SK-N-SH (cell line): ENCODE data around the gene SOX9. TPM values are rescaled to one million over a fixed set of nuclear protein-coding genes. Genes with fewer than 3 reads are reported as not detected.

Experiments used
- CTCF ChIA-PET: fragments of 300-600, 350-600 bp; formaldehyde crosslinking; extraction: SDS; loops from one replicate; lab custom pipeline; 2021; lab: Yijun Ruan, JAX
- POLR2A ChIA-PET: fragments of 350-600 bp; sonication (Branson Sonifier 250); formaldehyde crosslinking; extraction: SDS; loops from one replicate; lab custom pipeline; 2020; ENCODE audit warnings: antibody characterized with exemption, inconsistent platforms; lab: Yijun Ruan, JAX
- DNase-seq: peaks from one replicate; pipeline ENCODE4 v3.0.0; 2012
- H2AFZ ChIP-seq: fragments of 200-600 bp; sonication (generic); 2 replicates; pipeline ENCODE4 v1.8.1; 2016; ENCODE audit warnings: antibody characterized with exemption, mild to moderate bottlenecking, low read depth
- H3F3A ChIP-seq: fragments of 200-600 bp; sonication (generic); replicated peaks from 2 replicates; pipeline ENCODE3; 2016; ENCODE audit warnings: antibody characterized with exemption, mild to moderate bottlenecking; ENCODE audit not compliant: insufficient read depth
- H3K27ac ChIP-seq, 2 experiments: fragments of 200-500 bp in 1 of 2; fragments of 200-600 bp in 1 of 2; sonication (Bioruptor generic) in 1 of 2; sonication (generic), shearing (Covaris generic) in 1 of 2; 2 replicates each; pipeline versions ENCODE4 v1.5.1 to v1.6.1; 2014 to 2016; ENCODE audit warnings: low read depth in 2 of 2, inconsistent platforms in 1 of 2, low read length in 1 of 2, mild to moderate bottlenecking in 1 of 2, mixed read lengths in 1 of 2
- H3K27me3 ChIP-seq: fragments of 200-600 bp; sonication (generic), shearing (Covaris generic); 2 replicates; pipeline ENCODE4 v1.6.1; 2016; ENCODE audit warnings: mixed run types; ENCODE audit not compliant: insufficient read depth
- H3K36me3 ChIP-seq, 2 experiments: fragments of 200-500 bp in 1 of 2; fragments of 200-600 bp in 1 of 2; sonication (Bioruptor generic) in 1 of 2; sonication (generic) in 1 of 2; replicated peaks in 1 of 2; 2 replicates each; pipeline versions ENCODE3 to v1.5.1; 2014 to 2016; ENCODE audit warnings: low read length in 1 of 2, mild to moderate bottlenecking in 1 of 2; ENCODE audit not compliant: insufficient read depth in 2 of 2, control insufficient read depth in 1 of 2
- H3K4me1 ChIP-seq, 2 experiments: fragments of 200-500 bp in 1 of 2; fragments of 200-600 bp in 1 of 2; sonication (Bioruptor generic) in 1 of 2; sonication (generic), shearing (Covaris generic) in 1 of 2; 2 replicates each; pipeline versions ENCODE4 v1.5.1 to v1.6.1; 2014 to 2016; ENCODE audit warnings: low read depth in 1 of 2, low read length in 1 of 2, mixed run types in 1 of 2; ENCODE audit not compliant: insufficient read depth in 2 of 2, control insufficient read depth in 1 of 2
- H3K4me2 ChIP-seq: fragments of 200-600 bp; sonication (generic), shearing (Covaris generic); 2 replicates; pipeline ENCODE4 v1.6.1; 2017; ENCODE audit warnings: mixed run types
- H3K4me3 ChIP-seq, 2 experiments: fragments of 200-500 bp in 1 of 2; fragments of 200-600 bp in 1 of 2; sonication (Bioruptor generic) in 1 of 2; sonication (generic), shearing (Covaris generic) in 1 of 2; 2 replicates each; pipeline versions ENCODE4 v1.5.1 to v1.8.1; 2014 to 2016; ENCODE audit warnings: low read depth in 2 of 2, inconsistent platforms in 1 of 2, low read length in 1 of 2, mild to moderate bottlenecking in 1 of 2, mixed read lengths in 1 of 2, moderate library complexity in 1 of 2
- H3K79me2 ChIP-seq: fragments of 200-600 bp; sonication (generic); 2 replicates; pipeline ENCODE4 v1.8.1; 2017; ENCODE audit warnings: mild to moderate bottlenecking; ENCODE audit not compliant: insufficient read depth
- H3K9ac ChIP-seq: fragments of 200-600 bp; sonication (generic); 2 replicates; pipeline ENCODE4 v1.6.1; 2017; ENCODE audit warnings: mixed run types
- H3K9me2 ChIP-seq: fragments of 200-600 bp; sonication (generic); 2 replicates; pipeline ENCODE4 v1.6.1; 2017; ENCODE audit warnings: mixed run types
- H3K9me3 ChIP-seq: fragments of 200-600 bp; sonication (generic); 2 replicates; pipeline ENCODE4 v1.6.1; 2017; ENCODE audit warnings: mixed run types, mild to moderate bottlenecking, moderate library complexity
- H4K20me1 ChIP-seq: fragments of 200-600 bp; sonication (generic); 2 replicates; pipeline ENCODE4 v1.6.1; 2017; ENCODE audit warnings: mild to moderate bottlenecking, mixed run types; ENCODE audit not compliant: insufficient read depth
- CHD2 ChIP-seq: fragments of 150-350 bp; IDR thresholded peaks from 2 replicates; pipeline ENCODE4 v1.6.1; 2018; ENCODE audit warnings: low read length; ENCODE audit not compliant: partially characterized antibody
- EZH2phosphoT487 ChIP-seq: fragments of 200-600 bp; sonication (generic); IDR thresholded peaks from 2 replicates; pipeline ENCODE4 v1.6.1; 2017; ENCODE audit warnings: low read depth, mixed run types, mild to moderate bottlenecking, antibody characterized with exemption, moderate library complexity, borderline replicate concordance
- GABPA ChIP-seq: IDR thresholded peaks from 2 replicates; pipeline ENCODE4 v1.4.0; 2012; ENCODE audit warnings: low read depth, mild to moderate bottlenecking
- MEF2A ChIP-seq: IDR thresholded peaks from 2 replicates; pipeline ENCODE4 v1.4.0; 2012; ENCODE audit warnings: low read depth, borderline replicate concordance
- MXI1 ChIP-seq: IDR thresholded peaks from 2 replicates; pipeline ENCODE4 v1.6.1; 2012; ENCODE audit warnings: mild to moderate bottlenecking, low read depth, low read length, improper control_type of control experiment
- PBX3 ChIP-seq: IDR thresholded peaks from 2 replicates; pipeline ENCODE4; 2012
- POLR2AphosphoS5 ChIP-seq: IDR thresholded peaks from 2 replicates; pipeline ENCODE4 v1.6.1; 2012; ENCODE audit warnings: low read depth, low read length
- RAD21 ChIP-seq: IDR thresholded peaks from 2 replicates; pipeline ENCODE4 v1.6.1; 2012; ENCODE audit warnings: mild to moderate bottlenecking, low read length
- REST ChIP-seq: IDR thresholded peaks from 2 replicates; pipeline ENCODE4 v1.6.1; 2012; ENCODE audit warnings: mild to moderate bottlenecking, low read depth, low read length, moderate library complexity
- RFX5 ChIP-seq: IDR thresholded peaks from 2 replicates; pipeline ENCODE4 v1.6.1; 2012; ENCODE audit warnings: mild to moderate bottlenecking, improper control_type of control experiment, low read length
- RXRA ChIP-seq: IDR thresholded peaks from 2 replicates; pipeline ENCODE4 v1.4.0; 2012; ENCODE audit warnings: low read depth, mild to moderate bottlenecking, borderline replicate concordance
- TAF1 ChIP-seq: IDR thresholded peaks from 2 replicates; pipeline ENCODE4 v1.6.1; 2012; ENCODE audit warnings: low read depth, mild to moderate bottlenecking, low read length, moderate library complexity, borderline replicate concordance
- TEAD4 ChIP-seq: IDR thresholded peaks from 2 replicates; pipeline ENCODE4 v1.4.0; 2012; ENCODE audit warnings: mild to moderate bottlenecking, borderline replicate concordance; ENCODE audit not compliant: insufficient read depth
- WGBS: methylation state at CpG from one replicate; pipeline ENCODE4 v1.1.6; 2017; ENCODE audit warnings: low lambda C conversion rate; 5-methylcytosine and 5-hydroxymethylcytosine counted together
- polyA plus RNA-seq, 3 experiments: library from polyadenylated mRNA; depleted of rRNA; stranded (reverse); fragments of >200 nt; gene quantifications; 2 replicates each; pipeline ENCODE4 v1.2.3, GENCODE V29; 2012

Gene SOX9
- polyA plus RNA-seq, 1 of the 3 experiments (the other 2 are of a cell fraction): 35.3 TPM

DNA sequence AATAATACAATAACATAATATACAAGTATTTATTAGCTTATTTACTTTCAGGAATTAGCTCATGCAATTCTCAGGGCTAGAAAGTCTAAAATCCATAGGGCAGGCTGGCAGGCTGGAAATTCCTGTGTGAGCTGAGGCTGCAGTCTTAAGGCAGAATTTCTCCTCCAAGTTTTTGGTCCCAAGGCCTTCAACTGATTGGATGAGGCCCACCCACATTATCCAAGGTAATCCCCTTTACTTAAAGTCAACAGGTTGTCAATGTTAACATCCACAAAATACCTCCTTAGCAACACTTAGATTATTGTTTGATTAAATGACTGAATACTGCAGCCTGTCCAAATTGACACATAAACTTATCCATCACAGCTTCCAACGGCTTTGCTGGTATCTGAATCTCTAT lies 32.9 kb upstream of the SOX9 start:
- H3K36me3 ChIP-seq: no peaks in the 10 kb centered on the region
- no peak overlapping the region for H3K4me2 ChIP-seq
- H4K20me1 ChIP-seq: no peaks in the 10 kb centered on the region
- H3F3A ChIP-seq: no peaks in the 10 kb centered on the region
- no peak overlapping the region for H2AFZ ChIP-seq
- DNase-seq: no peak
- H3K27me3 ChIP-seq: no peaks in the 10 kb centered on the region; the same call in 1 of the 2 replicates
- no peak overlapping the region for H3K27ac ChIP-seq
- H3K4me1 ChIP-seq: no peaks in the 10 kb centered on the region
- H3K4me3 ChIP-seq: no peak overlapping the region
- CTCF ChIA-PET: interaction anchor here (0.9 to 1.5 kb wide), 2 partner anchors 11 to 15 kb away, joined by 4 read pairs; no protein-coding TSS in a partner anchor
- no peaks in the 10 kb centered on the region for H3K79me2 ChIP-seq
- no peaks in the 10 kb centered on the region for H3K9me3 ChIP-seq
- no peak overlapping the region for H3K9ac ChIP-seq
- TF ChIP-seq CHD2 (no peak), RAD21 (no peak), POLR2AphosphoS5 (no peak), REST (no peak), GABPA (no peak)
- TF ChIP-seq, all 33 proteins: peak for 0
- POLR2A ChIA-PET: no interaction called here
- H3K9me2 ChIP-seq: no peaks in the 10 kb centered on the region
- WGBS: 39% methylated on average over 1 of the region's 1 CpG

DNA sequence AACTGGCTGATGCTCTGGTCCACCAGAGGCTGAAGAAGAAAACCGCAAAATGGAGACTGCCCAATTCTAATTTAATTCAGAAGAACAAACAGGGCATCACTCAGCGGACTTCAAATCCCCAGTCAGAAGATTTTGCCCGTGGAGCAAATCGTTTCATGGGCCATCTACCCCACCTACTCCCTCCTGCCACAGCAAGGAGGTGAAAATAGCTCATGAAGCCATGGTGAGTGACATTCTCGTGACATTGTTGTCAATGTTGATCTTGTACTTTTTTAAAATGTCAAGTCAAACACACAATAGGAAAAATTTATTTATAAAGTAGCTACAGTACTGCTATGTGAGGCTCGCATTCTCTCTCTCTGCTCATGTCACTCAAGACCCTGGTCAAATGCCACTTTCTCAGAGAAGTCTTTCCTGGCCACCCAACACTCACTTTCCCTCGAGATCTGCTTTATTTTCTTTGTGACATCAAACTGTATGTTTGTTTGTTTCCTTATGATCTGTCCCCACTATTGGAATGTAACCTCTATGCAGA lies 31.3 kb upstream of the SOX9 start:
- H3K79me2 ChIP-seq: no peaks in the 10 kb centered on the region
- H3K4me2 ChIP-seq: no peak overlapping the region
- H2AFZ ChIP-seq: no peak overlapping the region
- no peaks in the 10 kb centered on the region for H4K20me1 ChIP-seq
- POLR2A ChIA-PET: no interaction called here
- no peak overlapping the region for H3K4me3 ChIP-seq
- H3K27ac ChIP-seq: no peak overlapping the region
- TF ChIP-seq RXRA: no peak
- no peak for TF ChIP-seq MEF2A
- TF ChIP-seq CHD2: no peak
- no peak for TF ChIP-seq GABPA
- TF ChIP-seq TEAD4: no peak
- TF ChIP-seq MXI1: no peak
- TF ChIP-seq RAD21: no peak
- TF ChIP-seq PBX3: no peak
- TF ChIP-seq EZH2phosphoT487: no peak
- no peak for TF ChIP-seq RFX5
- no peak for TF ChIP-seq TAF1
- H3K9me2 ChIP-seq: no peaks in the 10 kb centered on the region
- 50% methylated on average over 7 of the region's 7 CpGs for WGBS
- no peaks in the 10 kb centered on the region for H3K4me1 ChIP-seq
- H3K9me3 ChIP-seq: no peaks in the 10 kb centered on the region
- peaks cover 7% of the 10 kb centered on the region; the same call in 1 of the 2 replicates for H3K27me3 ChIP-seq
- DNase-seq: no peak
- CTCF ChIA-PET: interaction anchor here (1.2 kb wide), 1 partner anchor 467 kb away, joined by 3 read pairs; no protein-coding TSS in a partner anchor
- H3F3A ChIP-seq: no peaks in the 10 kb centered on the region
- no peaks in the 10 kb centered on the region for H3K36me3 ChIP-seq
- H3K9ac ChIP-seq: no peak overlapping the region
